Activated naive CD4-positive, alpha-beta T cell treated with anti-CD3 and anti-CD28 coated beads, Interleukin-2, amount 10 ng/mL, durations not matched to agents 7 days and 5 days (primary cell): ENCODE measurements around the gene CKB.
"Not testable (repeated sequence)": the region's sequence is repeated elsewhere in the genome, so short reads cannot be mapped to it uniquely, and the experiment has no call there.

Experiments
- CTCF ChIA-PET: fragments of 350-600 bp; sonication (Branson Sonifier 250); formaldehyde crosslinking; loops from one replicate; lab custom pipeline; 2021; ENCODE audit warnings: antibody characterized with exemption; lab: Charles Lee
- DNase-seq: peaks from one replicate; pipeline ENCODE4 v3.0.0-alpha.2; 2020
- H3K27ac Mint-ChIP-seq: one replicate; pipeline ENCODE4 v1.8.0; 2021; ENCODE audit warnings: mild to moderate bottlenecking, moderate library complexity, mixed read lengths
- H3K27me3 Mint-ChIP-seq: one replicate; pipeline ENCODE4 v1.8.0; 2021; ENCODE audit warnings: mild to moderate bottlenecking, mixed read lengths
- H3K36me3 Mint-ChIP-seq: one replicate; pipeline ENCODE4 v1.8.0; 2021; ENCODE audit warnings: mixed read lengths
- H3K4me1 Mint-ChIP-seq: one replicate; pipeline ENCODE4 v1.8.0; 2021; ENCODE audit warnings: mixed read lengths
- H3K4me3 Mint-ChIP-seq: one replicate; pipeline ENCODE4 v1.8.0; 2021; ENCODE audit warnings: mild to moderate bottlenecking, moderate library complexity, mixed read lengths
- H3K9me3 Mint-ChIP-seq: one replicate; pipeline ENCODE4 v1.8.0; 2021; ENCODE audit warnings: mixed read lengths

Gene CKB

GRCh38 chr14:103512180-103512579 is 10.4 kb downstream of the CKB start:
- not testable (repeated sequence) for DNase-seq, H3K4me3 Mint-ChIP-seq, H3K9me3 Mint-ChIP-seq, H3K27ac Mint-ChIP-seq, H3K36me3 Mint-ChIP-seq, H3K4me1 Mint-ChIP-seq, H3K27me3 Mint-ChIP-seq
- CTCF ChIA-PET: interaction anchor here (1.6 kb wide), 1 partner anchor 12 kb away, joined by 3 read pairs; no protein-coding TSS in a partner anchor

- Mint-ChIP-seq H3K27me3 (no peaks in the 10 kb centered on the region), H3K4me1 (peaks cover 5% of the 10 kb centered on the region), H3K36me3 (peaks cover 6% of the 10 kb centered on the region), H3K27ac (no peak overlapping the region), H3K9me3 (no peaks in the 10 kb centered on the region), H3K4me3 (no peak overlapping the region)
- DNase-seq: no peak
- CTCF ChIA-PET: interaction anchor here (1.1 to 1.2 kb wide), 2 partner anchors 8 to 12 kb away, joined by 3 read pairs; no protein-coding TSS in a partner anchor
These were observed 11.6 kb downstream of the CKB start for GRCh38 chr14:103510724-103511693.

GRCh38 chr14:103509864-103510723 is 12.5 kb downstream of the CKB start:
- no peak overlapping the region for H3K4me3 Mint-ChIP-seq

GRCh38 chr14:103508521-103509329 is 13.9 kb downstream of the CKB start:
- Mint-ChIP-seq H3K36me3 (peaks cover 21% of the 10 kb centered on the region), H3K9me3 (no peaks in the 10 kb centered on the region), H3K27me3 (no peaks in the 10 kb centered on the region), H3K4me1 (no peaks in the 10 kb centered on the region), H3K27ac (no peak overlapping the region), H3K4me3 (no peak overlapping the region)
- DNase-seq: no peak
- CTCF ChIA-PET: interaction anchor here (1.0 to 1.2 kb wide), 2 partner anchors 9 to 10 kb away, joined by 4 to 5 read pairs; no protein-coding TSS in a partner anchor

More at GRCh38 chr14:103509864-103510723, 12.5 kb downstream of the CKB start:
- CTCF ChIA-PET: interaction anchor here (1.1 to 1.2 kb wide), 2 partner anchors 9 to 11 kb away, joined by 3 read pairs; no protein-coding TSS in a partner anchor
- H3K9me3 Mint-ChIP-seq: no peaks in the 10 kb centered on the region
- H3K36me3 Mint-ChIP-seq: peaks cover 12% of the 10 kb centered on the region
- H3K27me3 Mint-ChIP-seq: no peaks in the 10 kb centered on the region
- H3K27ac Mint-ChIP-seq: no peak overlapping the region
- H3K4me1 Mint-ChIP-seq: peaks cover 5% of the 10 kb centered on the region
- DNase-seq: no peak

- no peak for DNase-seq
- CTCF ChIA-PET: interaction anchor here (1.2 kb wide), 1 partner anchor 120 kb away, joined by 3 read pairs; no protein-coding TSS in a partner anchor
- Mint-ChIP-seq H3K4me1 (no peaks in the 10 kb centered on the region), H3K36me3 (peaks cover 29% of the 10 kb centered on the region), H3K4me3 (no peak overlapping the region), H3K27me3 (no peaks in the 10 kb centered on the region), H3K27ac (no peak overlapping the region), H3K9me3 (no peaks in the 10 kb centered on the region)
These were observed 14.9 kb downstream of the CKB start for GRCh38 chr14:103507751-103508150.

GRCh38 chr14:103504991-103505565 is 17.6 kb downstream of the CKB start:
- H3K9me3 Mint-ChIP-seq: no peaks in the 10 kb centered on the region
- peaks cover 44% of the 10 kb centered on the region for H3K36me3 Mint-ChIP-seq
- no peak for DNase-seq
- H3K4me3 Mint-ChIP-seq: no peak overlapping the region
- H3K27me3 Mint-ChIP-seq: no peaks in the 10 kb centered on the region
- H3K27ac Mint-ChIP-seq: no peak overlapping the region
- H3K4me1 Mint-ChIP-seq: peaks cover 3% of the 10 kb centered on the region
- CTCF ChIA-PET: interaction anchor here (4.0 kb wide), 1 partner anchor 14 kb away, joined by 21 read pairs; no protein-coding TSS in a partner anchor

- no peak for DNase-seq
- CTCF ChIA-PET: interaction anchor here (4.0 kb wide), 1 partner anchor 16 kb away, joined by 21 read pairs; no protein-coding TSS in a partner anchor
- Mint-ChIP-seq H3K36me3 (peaks cover 43% of the 10 kb centered on the region), H3K9me3 (no peaks in the 10 kb centered on the region), H3K27ac (no peak overlapping the region), H3K4me1 (peaks cover 7% of the 10 kb centered on the region), H3K27me3 (no peaks in the 10 kb centered on the region), H3K4me3 (no peak overlapping the region)
These were observed 19.3 kb downstream of the CKB start for GRCh38 chr14:103503296-103503695.

- no peaks in the 10 kb centered on the region for H3K27me3 Mint-ChIP-seq
- H3K9me3 Mint-ChIP-seq: no peaks in the 10 kb centered on the region
- CTCF ChIA-PET: interaction anchor here (4.0 kb wide), 1 partner anchor 16 kb away, joined by 21 read pairs; no protein-coding TSS in a partner anchor
- DNase-seq: no peak
- peaks cover 7% of the 10 kb centered on the region for H3K4me1 Mint-ChIP-seq
- peaks cover 43% of the 10 kb centered on the region for H3K36me3 Mint-ChIP-seq
- H3K4me3 Mint-ChIP-seq: no peak overlapping the region
- H3K27ac Mint-ChIP-seq: no peak overlapping the region
These were observed 19.8 kb downstream of the CKB start for GRCh38 chr14:103502877-103503276.

GRCh38 chr14:103501921-103502669 is 20.5 kb downstream of the CKB start:
- CTCF ChIA-PET: interaction anchor here (0.6 to 1.3 kb wide), 4 partner anchors 17 to 1117 kb away, joined by 3 to 9 read pairs (median 4); no protein-coding TSS in a partner anchor
- Mint-ChIP-seq H3K9me3 (no peaks in the 10 kb centered on the region), H3K4me1 (peaks cover 7% of the 10 kb centered on the region), H3K4me3 (no peak overlapping the region), H3K27ac (no peak overlapping the region), H3K27me3 (no peaks in the 10 kb centered on the region), H3K36me3 (peaks cover 44% of the 10 kb centered on the region)
- no peak for DNase-seq

GRCh38 chr14:103501041-103501870 is 21.4 kb downstream of the CKB start:
- Mint-ChIP-seq H3K36me3 (peaks cover 45% of the 10 kb centered on the region), H3K9me3 (no peaks in the 10 kb centered on the region), H3K4me1 (peaks cover 7% of the 10 kb centered on the region), H3K27ac (peak overlapping the region; percentile 30), H3K27me3 (no peaks in the 10 kb centered on the region), H3K4me3 (no peak overlapping the region)
- CTCF ChIA-PET: interaction anchor here (0.6 to 1.4 kb wide), 6 partner anchors 9 to 1117 kb away, joined by 3 to 9 read pairs (median 4); no protein-coding TSS in a partner anchor
- DNase-seq: no peak

- CTCF ChIA-PET: interaction anchor here (0.8 to 2.0 kb wide), 13 partner anchors 9 to 109 kb away, joined by 3 to 7 read pairs (median 3); no protein-coding TSS in a partner anchor
- no peak overlapping the region for H3K4me3 Mint-ChIP-seq
- H3K9me3 Mint-ChIP-seq: no peaks in the 10 kb centered on the region
- H3K27me3 Mint-ChIP-seq: no peaks in the 10 kb centered on the region
- peaks cover 7% of the 10 kb centered on the region for H3K4me1 Mint-ChIP-seq
- peak; percentile 85 for DNase-seq
- peaks cover 44% of the 10 kb centered on the region for H3K36me3 Mint-ChIP-seq
- H3K27ac Mint-ChIP-seq: peak overlapping the region; percentile 49
These were observed 22.3 kb downstream of the CKB start for GRCh38 chr14:103500148-103500990.
